T-helper 17 cell (primary cell): Measurements from ENCODE around the gene FLOT2. TPM values are rescaled to one million over a fixed set of nuclear protein-coding genes. Genes with fewer than 3 reads are reported as not detected.
A peak's percentile ranks its signal among the peaks of the same experiment; 100 is the strongest.
"Not testable (repeated sequence)": the region's sequence is repeated elsewhere in the genome, so short reads cannot be mapped to it uniquely, and the experiment has no call there.

Source experiments
- ATAC-seq: fragments of 150-1000 bp; cut with Tn5 transposase; 2 replicates; pipeline ENCODE4 v1.10.0; 2021; ENCODE audit warnings: mild to moderate bottlenecking, moderate library complexity
- DNase-seq, 3 donors: peaks; one replicate each; pipeline versions ENCODE4 v3.0.0 to v3.0.0-alpha.2; 2020 to 2021
- H3K9me3 ChIP-seq: one replicate; pipeline ENCODE4 v1.7.0; 2013; ENCODE audit warnings: low read length, mild to moderate bottlenecking; ENCODE audit not compliant: control insufficient read depth, poor library complexity, severe bottlenecking
- H3K27ac Mint-ChIP-seq: one replicate; pipeline ENCODE4 v1.8.0; 2022; ENCODE audit warnings: mild to moderate bottlenecking, moderate library complexity, mixed read lengths
- H3K27me3 Mint-ChIP-seq: one replicate; pipeline ENCODE4 v1.8.0; 2022; ENCODE audit warnings: mixed read lengths
- H3K36me3 Mint-ChIP-seq: one replicate; pipeline ENCODE4 v1.8.0; 2022; ENCODE audit warnings: low read depth, mixed read lengths
- H3K4me1 Mint-ChIP-seq: one replicate; pipeline ENCODE4 v1.8.0; 2022; ENCODE audit warnings: mild to moderate bottlenecking, mixed read lengths
- H3K4me3 Mint-ChIP-seq: one replicate; pipeline ENCODE4 v1.8.0; 2022; ENCODE audit warnings: mild to moderate bottlenecking, moderate library complexity, mixed read lengths
- total RNA-seq, 4 donors: library from RNA in 2 of 4; stranded (reverse) in 2 of 4; gene quantifications; one replicate each; pipeline ENCODE4 v1.2.3 and lab custom pipeline; 2022 to 2026

FLOT2 gene
- total RNA-seq, 2 donors from 2014 or later = 132 to 147 TPM

- no peaks in the 10 kb centered on the region for H3K27me3 Mint-ChIP-seq
- DNase-seq (no peak), ATAC-seq (no peak)
- H3K4me1 Mint-ChIP-seq = peaks cover 9% of the 10 kb centered on the region
- no peak overlapping the region for H3K4me3 Mint-ChIP-seq
- no peak overlapping the region for H3K27ac Mint-ChIP-seq
- no peaks in the 10 kb centered on the region for H3K9me3 ChIP-seq
- H3K36me3 Mint-ChIP-seq = peaks cover 8% of the 10 kb centered on the region
Observed at GRCh38 chr17:28910534-28910933, 13.0 kb upstream of the FLOT2 start.

- no peak for ATAC-seq
- H3K4me3 Mint-ChIP-seq = no peak overlapping the region
- H3K27ac Mint-ChIP-seq = peak overlapping the region; percentile 41
- H3K9me3 ChIP-seq = no peaks in the 10 kb centered on the region
- H3K4me1 Mint-ChIP-seq = peaks cover 6% of the 10 kb centered on the region
- no peaks in the 10 kb centered on the region for H3K27me3 Mint-ChIP-seq
- H3K36me3 Mint-ChIP-seq = no peaks in the 10 kb centered on the region
- no peak for DNase-seq
Observed at GRCh38 chr17:28908640-28909167, 11.2 kb upstream of the FLOT2 start.

- Mint-ChIP-seq H3K27ac (peak overlapping the region; percentile 41), H3K4me1 (peaks cover 11% of the 10 kb centered on the region), H3K36me3 (no peaks in the 10 kb centered on the region), H3K4me3 (no peak overlapping the region), H3K27me3 (no peaks in the 10 kb centered on the region)
- DNase-seq (no peak), ATAC-seq (no peak)
- no peaks in the 10 kb centered on the region for H3K9me3 ChIP-seq
Observed at GRCh38 chr17:28907709-28908475, 10.4 kb upstream of the FLOT2 start.

GRCh38 chr17:28906706-28907438 is 9.3 kb upstream of the FLOT2 start:
- H3K4me3 Mint-ChIP-seq = no peak overlapping the region
- no peaks in the 10 kb centered on the region for H3K9me3 ChIP-seq
- H3K27me3 Mint-ChIP-seq = no peaks in the 10 kb centered on the region
- DNase-seq (no peak), ATAC-seq (no peak)
- H3K36me3 Mint-ChIP-seq = peaks cover 2% of the 10 kb centered on the region
- H3K27ac Mint-ChIP-seq = peak overlapping the region; percentile 41
- peaks cover 15% of the 10 kb centered on the region for H3K4me1 Mint-ChIP-seq

GRCh38 chr17:28906276-28906675 is 8.7 kb upstream of the FLOT2 start:
- H3K4me3 Mint-ChIP-seq = no peak overlapping the region
- ATAC-seq (no peak), DNase-seq (no peak)
- no peaks in the 10 kb centered on the region for H3K27me3 Mint-ChIP-seq
- H3K9me3 ChIP-seq = no peaks in the 10 kb centered on the region
- peaks cover 2% of the 10 kb centered on the region for H3K36me3 Mint-ChIP-seq
- peaks cover 19% of the 10 kb centered on the region for H3K4me1 Mint-ChIP-seq
- H3K27ac Mint-ChIP-seq = peak overlapping the region; percentile 41

GRCh38 chr17:28904800-28905199 is 7.3 kb upstream of the FLOT2 start:
- no peak for ATAC-seq
- H3K27ac Mint-ChIP-seq = peak overlapping the region; percentile 54
- no peak for DNase-seq
- no peaks in the 10 kb centered on the region for H3K9me3 ChIP-seq
- H3K27me3 Mint-ChIP-seq = no peaks in the 10 kb centered on the region
- H3K4me1 Mint-ChIP-seq = peaks cover 25% of the 10 kb centered on the region
- peaks cover 5% of the 10 kb centered on the region for H3K36me3 Mint-ChIP-seq
- H3K4me3 Mint-ChIP-seq = no peak overlapping the region

GRCh38 chr17:28903546-28903841 is 6.0 kb upstream of the FLOT2 start:
- H3K27me3 Mint-ChIP-seq, H3K9me3 ChIP-seq, ATAC-seq, DNase-seq, H3K36me3 Mint-ChIP-seq: not testable (repeated sequence)
- Mint-ChIP-seq H3K27ac (peak overlapping the region; percentile 19), H3K4me3 (peak overlapping the region; percentile 96), H3K4me1 (peaks cover 29% of the 10 kb centered on the region)

- ATAC-seq = peak; percentile 90
- peaks cover 32% of the 10 kb centered on the region for H3K4me1 Mint-ChIP-seq
Observed at GRCh38 chr17:28902819-28903545, 5.4 kb upstream of the FLOT2 start, which contains the start of gene DHRS13. Gene DHRS13, minus strand, starts transcription at chr17:28903079. Its CDS starts 135 bp downstream, at chr17:28902944.

GRCh38 chr17:28901866-28902818 is 4.6 kb upstream of the FLOT2 start:
- peaks cover 5% of the 10 kb centered on the region for H3K36me3 Mint-ChIP-seq
- peak overlapping the region; percentile 96 for H3K4me3 Mint-ChIP-seq
- H3K4me1 Mint-ChIP-seq = peaks cover 37% of the 10 kb centered on the region
- DNase-seq (no peak), ATAC-seq (peak; percentile 47)
- peak overlapping the region; percentile 91 for H3K27ac Mint-ChIP-seq
- no peaks in the 10 kb centered on the region for H3K9me3 ChIP-seq
- H3K27me3 Mint-ChIP-seq = no peaks in the 10 kb centered on the region

More at GRCh38 chr17:28902819-28903545, 5.4 kb upstream of the FLOT2 start, which contains the start of gene DHRS13:
- no peaks in the 10 kb centered on the region for H3K9me3 ChIP-seq
- DNase-seq = peak; percentile 95 to 98 (median 98)
- no peaks in the 10 kb centered on the region for H3K27me3 Mint-ChIP-seq
- peaks cover 5% of the 10 kb centered on the region for H3K36me3 Mint-ChIP-seq
- H3K27ac Mint-ChIP-seq = peak within 1 kb of the TSS; percentile 91
- H3K4me3 Mint-ChIP-seq = peak within 1 kb of the TSS; percentile 96

- no peaks in the 10 kb centered on the region for H3K9me3 ChIP-seq
- Mint-ChIP-seq H3K36me3 (peaks cover 5% of the 10 kb centered on the region), H3K4me1 (peaks cover 39% of the 10 kb centered on the region), H3K27me3 (no peaks in the 10 kb centered on the region), H3K4me3 (no peak overlapping the region), H3K27ac (peak overlapping the region; percentile 91)
- no peak for DNase-seq
- ATAC-seq = no peak
Observed at GRCh38 chr17:28900986-28901726, 3.6 kb upstream of the FLOT2 start.

- H3K4me3 Mint-ChIP-seq = peak overlapping the region; percentile 62
- no peaks in the 10 kb centered on the region for H3K27me3 Mint-ChIP-seq
- no peak for ATAC-seq
- peak overlapping the region; percentile 65 for H3K27ac Mint-ChIP-seq
- DNase-seq = no peak
- H3K4me1 Mint-ChIP-seq = peaks cover 47% of the 10 kb centered on the region
- no peaks in the 10 kb centered on the region for H3K9me3 ChIP-seq
- H3K36me3 Mint-ChIP-seq = peaks cover 5% of the 10 kb centered on the region
Observed at GRCh38 chr17:28899212-28899815, 1.8 kb upstream of the FLOT2 start.
